HEK293T (cell line): Measurements from ENCODE around the gene BTG4.

Experiments
- CTCF ChIA-PET: fragments of 350-600 bp; formaldehyde crosslinking; extraction: SDS; loops from one replicate; lab custom pipeline; 2021; ENCODE audit warnings: antibody characterized with exemption, inconsistent platforms; lab: Yijun Ruan, JAX
- POLR2A ChIA-PET: fragments of 350-600 bp; formaldehyde crosslinking; extraction: SDS; loops from one replicate; lab custom pipeline; 2020; ENCODE audit warnings: antibody characterized with exemption, inconsistent platforms; lab: Yijun Ruan, JAX
- DNase-seq: peaks from one replicate; pipeline ENCODE4 v3.0.0; 2012; ENCODE audit warnings: mixed read lengths; ENCODE audit errors: extremely low spot score
- ARNT ChIP-seq: fragments of 450-650 bp; IDR thresholded peaks from 2 replicates; pipeline ENCODE4 v1.6.1; 2017; ENCODE audit warnings: mild to moderate bottlenecking
- BHLHE40 ChIP-seq: fragments of 450-650 bp; IDR thresholded peaks from 2 replicates; pipeline ENCODE4 v1.6.1; 2016; ENCODE audit warnings: mild to moderate bottlenecking, moderate library complexity, borderline replicate concordance
- CTBP1 ChIP-seq: fragments of 450-650 bp; IDR thresholded peaks from 2 replicates; pipeline ENCODE4 v1.6.1; 2016; ENCODE audit warnings: borderline replicate concordance
- ELF4 ChIP-seq: fragments of 450-650 bp; IDR thresholded peaks from 2 replicates; pipeline ENCODE4 v1.6.1; 2017; ENCODE audit warnings: antibody characterized with exemption
- FOXA1 ChIP-seq: fragments of 450-650 bp; IDR thresholded peaks from 2 replicates; pipeline ENCODE4 v1.6.1; 2016; ENCODE audit warnings: mild to moderate bottlenecking
- FOXK2 ChIP-seq: fragments of 450-650 bp; IDR thresholded peaks from 2 replicates; pipeline ENCODE4 v1.6.1; 2016; ENCODE audit warnings: mild to moderate bottlenecking
- FOXM1 ChIP-seq: fragments of 450-650 bp; IDR thresholded peaks from 2 replicates; pipeline ENCODE4 v1.6.1; 2017; ENCODE audit warnings: mild to moderate bottlenecking, borderline replicate concordance
- HDGF ChIP-seq: fragments of 450-650 bp; IDR thresholded peaks from 2 replicates; pipeline ENCODE4 v1.6.1; 2017; ENCODE audit warnings: antibody characterized with exemption, borderline replicate concordance
- L3MBTL2 ChIP-seq: fragments of 450-650 bp; conservative IDR thresholded peaks from 2 replicates; pipeline ENCODE4 v1.6.1; 2016; ENCODE audit warnings: mild to moderate bottlenecking
- LEF1 ChIP-seq: fragments of 450-650 bp; IDR thresholded peaks from 2 replicates; pipeline ENCODE4 v1.6.1; 2017; ENCODE audit warnings: mild to moderate bottlenecking, borderline replicate concordance
- NFRKB ChIP-seq: fragments of 450-650 bp; IDR thresholded peaks from 2 replicates; pipeline ENCODE4 v1.6.1; 2016; ENCODE audit warnings: mild to moderate bottlenecking, moderate library complexity
- SP1 ChIP-seq: fragments of 450-650 bp; IDR thresholded peaks from 2 replicates; pipeline ENCODE4 v1.6.1; 2017
- SUZ12 ChIP-seq: fragments of 450-650 bp; IDR thresholded peaks from 2 replicates; pipeline ENCODE4 v1.6.1; 2016; ENCODE audit warnings: mild to moderate bottlenecking
- TARDBP ChIP-seq: fragments of 450-650 bp; IDR thresholded peaks from 2 replicates; pipeline ENCODE4 v1.6.1; 2016
- ZNF384 ChIP-seq: fragments of 450-650 bp; IDR thresholded peaks from 2 replicates; pipeline ENCODE4 v1.6.1; 2016
- TF ChIP-seq, protein P1 (sequence below): fragments of 450-650 bp; IDR thresholded peaks from 2 replicates; pipeline ENCODE4 v1.6.1; 2016

Gene BTG4

GRCh38 chr11:111477898-111478297 is 34.3 kb downstream of the BTG4 start:
- ChIA-PET POLR2A (no interaction called here), CTCF (no interaction called here)
- no peak for DNase-seq
- TF ChIP-seq FOXA1 (no peak), ARNT (no peak), CTBP1 (no peak), SP1 (no peak), L3MBTL2 (no peak), HDGF (no peak), TARDBP (no peak), SUZ12 (no peak), LEF1 (no peak), ELF4 (no peak), FOXM1 (no peak), BHLHE40 (no peak), NFRKB (no peak)
- TF ChIP-seq, protein P1, sequence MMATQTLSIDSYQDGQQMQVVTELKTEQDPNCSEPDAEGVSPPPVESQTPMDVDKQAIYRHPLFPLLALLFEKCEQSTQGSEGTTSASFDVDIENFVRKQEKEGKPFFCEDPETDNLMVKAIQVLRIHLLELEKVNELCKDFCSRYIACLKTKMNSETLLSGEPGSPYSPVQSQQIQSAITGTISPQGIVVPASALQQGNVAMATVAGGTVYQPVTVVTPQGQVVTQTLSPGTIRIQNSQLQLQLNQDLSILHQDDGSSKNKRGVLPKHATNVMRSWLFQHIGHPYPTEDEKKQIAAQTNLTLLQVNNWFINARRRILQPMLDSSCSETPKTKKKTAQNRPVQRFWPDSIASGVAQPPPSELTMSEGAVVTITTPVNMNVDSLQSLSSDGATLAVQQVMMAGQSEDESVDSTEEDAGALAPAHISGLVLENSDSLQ, result no peak

DNA sequence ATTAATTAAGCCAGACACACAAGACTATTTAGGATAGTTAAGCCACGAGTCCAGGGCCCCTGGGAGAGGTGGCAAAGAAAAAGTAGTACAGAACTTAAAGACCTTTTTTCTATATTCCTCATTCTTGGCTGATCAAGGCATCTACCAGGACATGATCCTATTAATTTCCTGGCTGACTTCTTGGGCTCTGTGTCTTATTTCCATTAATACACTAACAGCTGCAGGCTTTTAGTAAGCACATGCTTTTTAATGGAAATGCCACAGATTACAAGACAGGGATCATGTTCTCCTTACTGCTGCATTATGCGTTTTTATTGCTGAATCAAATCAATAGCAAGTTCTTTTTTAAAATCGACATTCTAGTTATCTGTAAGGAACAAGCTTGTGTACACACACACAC is 35.2 kb downstream of the BTG4 start:
- TF ChIP-seq SUZ12 (no peak), CTBP1 (no peak), NFRKB (no peak), L3MBTL2 (no peak), FOXA1 (no peak), SP1 (no peak), HDGF (no peak), ZNF384 (no peak), TARDBP (no peak), BHLHE40 (no peak)
- TF ChIP-seq, protein P1, result no peak
- ChIA-PET CTCF (no interaction called here), POLR2A (no interaction called here)
- no peak for DNase-seq

DNA sequence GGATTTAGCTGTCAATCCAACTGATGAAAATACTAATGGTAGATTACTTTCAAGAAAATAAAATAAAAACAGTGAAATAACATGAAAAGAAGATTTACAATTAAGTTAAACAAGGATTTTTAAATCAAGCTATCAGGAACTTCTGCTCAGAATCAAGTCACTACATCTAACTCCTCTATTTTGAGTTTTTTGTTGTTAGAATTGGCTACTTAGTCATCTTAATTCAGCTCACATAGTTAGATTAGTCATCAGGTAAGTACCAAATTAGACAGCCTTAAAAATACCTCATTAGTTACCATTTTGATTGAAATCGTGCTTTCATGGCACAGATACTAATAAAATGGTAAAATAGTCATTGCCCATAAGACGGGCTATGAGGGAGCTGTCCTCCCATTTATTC is 35.8 kb downstream of the BTG4 start:
- ChIA-PET POLR2A (no interaction called here), CTCF (interaction anchor here (0.7 kb wide), 1 partner anchor 47 kb away, joined by 3 read pairs; no protein-coding TSS in a partner anchor)
- TF ChIP-seq L3MBTL2 (no peak), ARNT (no peak), FOXA1 (no peak), HDGF (no peak), CTBP1 (no peak), BHLHE40 (no peak), TARDBP (no peak), ZNF384 (no peak), SP1 (no peak), NFRKB (no peak), FOXM1 (no peak), SUZ12 (no peak), LEF1 (no peak), ELF4 (no peak), FOXK2 (no peak)
- TF ChIP-seq, protein P1, result no peak
- no peak for DNase-seq

- POLR2A ChIA-PET, result no interaction called here
- no peak for DNase-seq
- CTCF ChIA-PET, result no interaction called here
- TF ChIP-seq BHLHE40, result no peak
- TF ChIP-seq SUZ12, result no peak
- TF ChIP-seq TARDBP, result no peak
Measured at GRCh38 chr11:111474432-111474831, 37.8 kb downstream of the BTG4 start.

DNA sequence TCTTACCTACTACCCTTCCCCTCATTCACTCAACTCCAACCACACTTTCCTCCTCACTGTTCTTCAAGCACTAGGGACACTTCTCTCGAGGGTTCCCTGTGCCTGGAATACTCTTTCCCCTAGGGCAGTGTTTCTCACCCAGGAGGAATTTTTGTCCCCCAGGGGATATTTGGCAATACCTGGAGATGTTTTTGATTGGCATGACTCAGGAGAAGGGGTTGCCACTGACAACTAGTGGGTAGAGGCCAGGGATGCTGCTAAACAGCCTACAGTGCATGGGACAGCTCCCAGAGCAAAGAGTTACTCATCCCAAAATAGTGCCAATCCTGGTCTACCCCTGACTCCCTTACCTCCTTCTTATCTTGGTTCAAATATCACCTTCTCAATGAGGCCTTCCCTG is 40.0 kb downstream of the BTG4 start:
- TF ChIP-seq BHLHE40 (no peak), CTBP1 (no peak), SP1 (no peak), TARDBP (no peak), ELF4 (no peak), FOXK2 (no peak), ARNT (no peak), L3MBTL2 (no peak), SUZ12 (no peak), LEF1 (no peak), HDGF (no peak), FOXA1 (no peak), FOXM1 (no peak), ZNF384 (no peak), NFRKB (no peak)
- TF ChIP-seq, protein P1, result no peak
- CTCF ChIA-PET, result interaction anchor here (1.0 kb wide), 1 partner anchor 12 kb away, joined by 4 read pairs; no protein-coding TSS in a partner anchor
- POLR2A ChIA-PET, result no interaction called here
- DNase-seq, result no peak

DNA sequence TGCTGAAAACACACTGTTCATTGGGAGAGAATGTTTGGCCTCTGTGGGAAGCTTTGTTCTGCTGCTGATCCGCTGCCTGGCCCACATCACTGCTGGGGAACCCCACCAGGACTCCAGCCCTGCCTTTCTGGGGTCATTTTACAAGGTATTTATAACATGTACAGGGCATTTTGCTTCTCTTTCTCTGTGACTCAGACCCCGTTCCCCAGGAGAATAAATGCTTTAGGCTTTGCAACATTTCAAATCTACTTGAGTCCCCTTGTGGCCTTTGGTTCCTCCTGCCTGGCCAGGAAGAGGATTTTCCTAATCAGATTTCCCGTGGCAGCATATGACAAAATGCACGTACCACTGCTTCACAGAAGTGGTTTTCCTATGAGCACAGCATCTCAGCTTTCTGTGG is 43.0 kb downstream of the BTG4 start:
- DNase-seq, result no peak
- ChIA-PET CTCF (no interaction called here), POLR2A (no interaction called here)
- TF ChIP-seq SP1 (no peak), NFRKB (no peak), BHLHE40 (no peak), ZNF384 (no peak), HDGF (no peak), TARDBP (no peak), LEF1 (no peak), FOXK2 (no peak), ARNT (no peak), FOXM1 (no peak), SUZ12 (no peak), L3MBTL2 (no peak), ELF4 (no peak)
- TF ChIP-seq, protein P1, result no peak
